Measurements from ENCODE around the gene SLC44A3.

DNA sequence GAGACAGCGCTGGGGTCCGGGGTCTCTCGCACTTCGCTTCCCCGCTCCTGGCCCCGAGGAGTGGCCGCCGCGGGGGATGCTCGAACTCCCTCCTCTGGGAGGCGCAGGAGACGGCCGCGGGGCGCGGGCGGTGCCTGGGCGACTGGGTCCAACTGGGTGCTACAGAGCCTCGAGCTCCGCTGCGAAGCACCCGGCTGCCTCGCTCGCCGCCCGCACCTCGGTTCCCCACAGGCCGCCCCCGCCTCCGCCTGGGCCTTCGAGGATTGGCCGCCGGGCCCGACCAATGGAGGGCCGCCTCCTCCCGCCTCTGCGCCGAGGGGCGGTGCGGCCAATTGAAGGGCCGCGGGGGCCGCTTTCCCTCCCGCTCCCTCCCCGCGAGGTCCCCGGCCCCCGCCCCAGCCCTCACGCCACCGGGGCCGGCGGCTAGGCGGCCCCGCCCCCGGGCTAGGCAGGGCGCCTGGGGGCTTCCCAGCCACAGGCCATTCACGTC is 106.8 kb downstream of the SLC44A3 start, which contains the start of gene CNN3:
- TF ChIP-seq, protein P1, sequence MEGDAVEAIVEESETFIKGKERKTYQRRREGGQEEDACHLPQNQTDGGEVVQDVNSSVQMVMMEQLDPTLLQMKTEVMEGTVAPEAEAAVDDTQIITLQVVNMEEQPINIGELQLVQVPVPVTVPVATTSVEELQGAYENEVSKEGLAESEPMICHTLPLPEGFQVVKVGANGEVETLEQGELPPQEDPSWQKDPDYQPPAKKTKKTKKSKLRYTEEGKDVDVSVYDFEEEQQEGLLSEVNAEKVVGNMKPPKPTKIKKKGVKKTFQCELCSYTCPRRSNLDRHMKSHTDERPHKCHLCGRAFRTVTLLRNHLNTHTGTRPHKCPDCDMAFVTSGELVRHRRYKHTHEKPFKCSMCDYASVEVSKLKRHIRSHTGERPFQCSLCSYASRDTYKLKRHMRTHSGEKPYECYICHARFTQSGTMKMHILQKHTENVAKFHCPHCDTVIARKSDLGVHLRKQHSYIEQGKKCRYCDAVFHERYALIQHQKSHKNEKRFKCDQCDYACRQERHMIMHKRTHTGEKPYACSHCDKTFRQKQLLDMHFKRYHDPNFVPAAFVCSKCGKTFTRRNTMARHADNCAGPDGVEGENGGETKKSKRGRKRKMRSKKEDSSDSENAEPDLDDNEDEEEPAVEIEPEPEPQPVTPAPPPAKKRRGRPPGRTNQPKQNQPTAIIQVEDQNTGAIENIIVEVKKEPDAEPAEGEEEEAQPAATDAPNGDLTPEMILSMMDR (IDR thresholded peaks at IDR 0.05; ENCODE audit: poor library complexity, severe bottlenecking): no peak
- TF ChIP-seq, protein P2, sequence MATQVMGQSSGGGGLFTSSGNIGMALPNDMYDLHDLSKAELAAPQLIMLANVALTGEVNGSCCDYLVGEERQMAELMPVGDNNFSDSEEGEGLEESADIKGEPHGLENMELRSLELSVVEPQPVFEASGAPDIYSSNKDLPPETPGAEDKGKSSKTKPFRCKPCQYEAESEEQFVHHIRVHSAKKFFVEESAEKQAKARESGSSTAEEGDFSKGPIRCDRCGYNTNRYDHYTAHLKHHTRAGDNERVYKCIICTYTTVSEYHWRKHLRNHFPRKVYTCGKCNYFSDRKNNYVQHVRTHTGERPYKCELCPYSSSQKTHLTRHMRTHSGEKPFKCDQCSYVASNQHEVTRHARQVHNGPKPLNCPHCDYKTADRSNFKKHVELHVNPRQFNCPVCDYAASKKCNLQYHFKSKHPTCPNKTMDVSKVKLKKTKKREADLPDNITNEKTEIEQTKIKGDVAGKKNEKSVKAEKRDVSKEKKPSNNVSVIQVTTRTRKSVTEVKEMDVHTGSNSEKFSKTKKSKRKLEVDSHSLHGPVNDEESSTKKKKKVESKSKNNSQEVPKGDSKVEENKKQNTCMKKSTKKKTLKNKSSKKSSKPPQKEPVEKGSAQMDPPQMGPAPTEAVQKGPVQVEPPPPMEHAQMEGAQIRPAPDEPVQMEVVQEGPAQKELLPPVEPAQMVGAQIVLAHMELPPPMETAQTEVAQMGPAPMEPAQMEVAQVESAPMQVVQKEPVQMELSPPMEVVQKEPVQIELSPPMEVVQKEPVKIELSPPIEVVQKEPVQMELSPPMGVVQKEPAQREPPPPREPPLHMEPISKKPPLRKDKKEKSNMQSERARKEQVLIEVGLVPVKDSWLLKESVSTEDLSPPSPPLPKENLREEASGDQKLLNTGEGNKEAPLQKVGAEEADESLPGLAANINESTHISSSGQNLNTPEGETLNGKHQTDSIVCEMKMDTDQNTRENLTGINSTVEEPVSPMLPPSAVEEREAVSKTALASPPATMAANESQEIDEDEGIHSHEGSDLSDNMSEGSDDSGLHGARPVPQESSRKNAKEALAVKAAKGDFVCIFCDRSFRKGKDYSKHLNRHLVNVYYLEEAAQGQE (IDR thresholded peaks at IDR 0.05; ENCODE audit: borderline replicate concordance): peak; percentile 86
